Stimulated activated CD4-positive, alpha-beta T cell treated with anti-CD3 and anti-CD28 coated beads, Interleukin-4, amount 100 ng/mL, for 4 hours (primary cell): ENCODE results near the gene TPBGL.
"Not testable (repeated sequence)": the region's sequence is repeated elsewhere in the genome, so short reads cannot be mapped to it uniquely, and the experiment has no call there.

Experiments used
- DNase-seq, 2 experiments: peaks; one replicate each; pipeline ENCODE4 v3.0.0-alpha.2; 2020

Gene TPBGL

GRCh38 chr11:75273411-75274391 is 33.1 kb downstream of the TPBGL start:
- no peak for DNase-seq

- not testable (repeated sequence) for DNase-seq
Observed at GRCh38 chr11:75274716-75275115, 34.1 kb downstream of the TPBGL start.

- DNase-seq = peak; percentile 42 to 66
Observed at GRCh38 chr11:75275581-75275980, 35.0 kb downstream of the TPBGL start.

DNA sequence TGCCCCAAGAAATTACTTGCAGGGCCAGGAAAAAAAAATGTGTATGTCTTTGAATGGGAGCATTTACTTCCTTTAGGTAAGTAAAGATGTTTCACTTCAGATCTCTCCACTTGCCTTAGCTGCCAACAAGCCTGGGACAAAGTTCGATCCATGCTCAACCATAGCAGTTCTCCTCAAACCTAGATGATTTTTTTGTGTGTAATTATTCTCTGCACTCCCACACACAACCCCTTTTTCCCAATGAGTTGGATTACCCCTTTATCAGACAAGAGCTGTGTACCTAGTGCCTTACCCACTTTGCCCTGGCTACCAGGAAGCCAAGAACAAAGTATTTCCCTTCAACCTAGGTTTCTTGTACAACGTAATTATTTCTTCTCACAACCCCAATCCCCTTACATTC is 35.6 kb downstream of the TPBGL start:
- no peak for DNase-seq

GRCh38 chr11:75276686-75277085 is 36.1 kb downstream of the TPBGL start:
- DNase-seq = no peak

DNA sequence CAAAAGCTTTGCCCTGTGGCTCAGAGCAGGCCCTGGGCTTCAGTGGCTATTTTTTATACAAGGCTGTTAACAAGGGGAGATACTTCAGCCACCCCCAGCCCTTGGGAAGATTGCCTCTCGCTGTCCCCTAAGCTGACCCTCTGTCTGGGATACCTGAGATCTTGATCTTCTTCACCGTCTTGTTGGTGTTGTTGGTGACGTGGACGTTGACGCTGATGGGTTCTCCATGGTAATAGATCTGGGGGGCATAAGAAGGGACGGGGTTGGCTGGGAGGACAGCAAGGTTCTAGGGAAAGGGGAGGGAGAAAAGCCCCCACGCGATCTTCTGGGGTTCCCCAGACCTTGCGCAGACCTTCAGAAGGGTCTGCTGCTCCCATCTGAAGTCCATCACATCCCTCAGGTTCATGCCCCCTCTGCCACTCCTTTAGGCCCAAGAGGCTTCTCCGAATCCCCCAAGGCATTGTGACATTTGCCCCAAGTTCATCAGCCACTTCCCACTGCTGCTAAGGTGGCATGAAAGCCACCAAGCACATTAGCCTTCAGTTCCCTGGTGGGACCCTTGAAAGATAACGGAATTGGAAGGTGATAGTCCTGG is 36.7 kb downstream of the TPBGL start:
- DNase-seq = no peak

DNA sequence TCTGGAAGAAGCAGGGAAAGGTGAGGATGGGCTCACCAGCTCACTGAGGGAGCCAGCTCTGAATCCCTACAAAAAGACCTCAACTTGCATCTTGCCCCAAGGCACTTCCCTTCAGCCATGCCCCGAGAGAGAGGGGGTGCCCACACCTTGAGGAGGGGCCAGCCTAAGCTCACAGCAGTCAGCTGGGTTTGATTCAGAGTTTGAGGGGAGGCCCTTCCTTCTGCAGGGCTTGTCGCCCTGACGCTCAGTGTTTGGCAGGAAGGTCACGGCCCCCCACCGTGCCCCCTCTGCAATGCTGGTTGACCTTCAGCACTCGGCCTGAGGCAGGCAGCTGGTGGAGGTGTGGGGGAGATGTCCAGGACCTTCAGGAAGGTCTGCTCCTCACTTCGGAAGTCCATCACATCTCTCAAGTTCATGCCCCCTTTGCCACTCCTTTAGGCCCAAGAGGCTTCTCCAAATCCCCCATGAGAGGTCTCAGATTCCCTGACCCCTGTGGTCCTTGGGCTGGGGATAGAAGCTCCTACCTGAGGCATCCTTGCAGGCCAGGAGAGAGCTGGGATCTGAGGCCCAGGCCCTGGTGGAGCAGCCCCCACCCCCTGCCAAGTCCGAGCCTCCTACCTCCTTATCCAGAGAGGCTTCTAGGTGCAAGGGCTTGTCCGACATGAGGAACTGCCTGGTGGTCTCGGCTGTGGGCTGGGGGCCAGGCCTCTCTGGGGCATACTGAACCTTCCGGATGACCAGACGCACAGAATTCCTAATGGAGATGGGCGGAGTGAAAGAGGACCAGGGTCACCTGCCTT is 37.6 kb downstream of the TPBGL start:
- no peak for DNase-seq

- DNase-seq = no peak
Observed at GRCh38 chr11:75279273-75279672, 38.7 kb downstream of the TPBGL start.

- DNase-seq = peak; percentile 62 to 69
Observed at GRCh38 chr11:75280227-75280701, 39.7 kb downstream of the TPBGL start.

GRCh38 chr11:75280770-75281468 is 40.3 kb downstream of the TPBGL start:
- no peak for DNase-seq

GRCh38 chr11:75281469-75282095 is 41.0 kb downstream of the TPBGL start:
- no peak for DNase-seq

DNA sequence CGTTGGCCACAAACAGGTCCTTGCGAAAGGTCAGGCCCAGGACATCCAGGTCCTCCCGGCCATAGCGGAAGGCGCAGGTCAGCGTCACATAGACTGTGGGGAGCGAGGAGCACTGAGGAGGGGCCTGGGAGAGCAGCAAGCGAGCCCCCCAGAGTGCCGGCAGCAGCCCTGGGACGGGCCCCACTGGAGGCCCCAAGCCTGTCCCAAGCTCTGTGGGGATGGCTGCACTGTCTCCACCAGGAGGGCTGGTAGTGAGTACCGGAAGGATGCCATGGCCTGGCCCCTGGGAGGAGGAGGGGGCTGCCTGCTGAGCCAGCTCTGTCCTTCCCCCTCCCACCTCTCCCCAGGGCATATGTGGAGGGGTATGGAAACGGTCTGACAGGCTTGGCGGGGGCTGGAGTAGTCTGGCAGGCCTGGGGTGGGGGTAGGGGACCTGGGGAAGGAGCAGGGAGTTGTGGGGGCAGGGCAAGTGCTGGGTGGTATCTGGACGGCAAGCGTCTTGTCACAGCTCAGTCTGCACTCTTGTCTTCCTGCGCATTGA is 42.9 kb downstream of the TPBGL start:
- no peak for DNase-seq

DNA sequence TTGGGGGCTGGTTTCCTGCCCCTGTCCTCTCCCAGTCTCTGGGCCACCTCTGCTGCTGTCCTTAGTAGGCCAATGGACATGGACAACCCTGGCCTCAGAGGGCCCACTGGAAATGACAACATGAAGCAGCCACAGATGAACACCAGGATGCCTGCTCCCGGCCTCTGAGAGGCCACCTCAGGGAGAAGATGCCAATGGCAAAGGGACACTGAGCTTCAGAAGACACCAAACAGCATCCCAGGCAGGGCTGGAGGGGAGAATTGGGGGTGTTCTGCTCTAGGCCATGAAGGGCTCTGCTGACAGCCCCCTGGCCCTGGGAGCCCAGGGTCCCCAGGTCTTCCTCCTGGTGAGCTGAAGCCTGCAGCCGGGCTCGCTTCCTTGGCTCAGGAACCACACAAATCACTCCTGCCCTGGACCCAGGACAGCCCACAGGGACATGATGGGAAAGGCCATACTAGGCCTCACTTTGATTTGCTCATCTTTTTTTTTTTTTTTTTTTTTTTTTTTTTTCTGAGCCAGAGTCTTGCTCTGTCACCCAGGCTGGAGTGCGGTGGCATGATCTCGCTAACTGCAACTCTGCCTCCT is 45.3 kb downstream of the TPBGL start:
- DNase-seq = no peak

DNA sequence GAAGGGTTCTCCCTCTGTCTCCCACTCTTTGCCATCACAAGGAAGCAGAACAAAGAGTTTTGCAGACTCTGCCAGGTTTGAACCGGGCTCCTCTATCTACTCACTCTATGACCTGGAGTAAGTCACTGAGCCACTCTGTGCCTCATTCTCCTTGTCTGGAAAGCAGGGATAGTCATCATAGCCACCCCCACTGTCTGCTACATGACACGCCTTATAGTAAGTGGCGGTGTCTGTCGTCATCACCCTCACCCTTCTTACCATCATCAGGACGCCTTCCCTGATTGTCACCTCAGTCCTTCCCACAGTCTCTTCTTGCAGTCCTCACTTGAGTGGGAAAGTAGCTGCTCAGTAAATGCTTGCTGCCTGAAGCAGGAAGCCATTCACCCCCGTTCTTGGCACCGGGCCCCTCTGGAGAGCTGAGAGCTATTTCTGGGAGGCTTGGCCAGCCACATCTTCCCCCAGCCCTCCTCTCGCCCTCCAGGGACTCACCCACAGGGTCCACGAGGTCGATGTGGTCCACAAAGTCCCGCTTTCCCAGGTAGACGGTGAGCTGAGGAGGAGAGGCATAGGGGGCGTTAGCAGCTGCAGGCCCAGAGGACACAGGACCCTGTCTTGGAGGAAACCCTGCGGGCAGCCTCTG is 46.4 kb downstream of the TPBGL start:
- DNase-seq = no peak

- DNase-seq = no peak
Observed at GRCh38 chr11:75287579-75287978, 47.0 kb downstream of the TPBGL start.

DNA sequence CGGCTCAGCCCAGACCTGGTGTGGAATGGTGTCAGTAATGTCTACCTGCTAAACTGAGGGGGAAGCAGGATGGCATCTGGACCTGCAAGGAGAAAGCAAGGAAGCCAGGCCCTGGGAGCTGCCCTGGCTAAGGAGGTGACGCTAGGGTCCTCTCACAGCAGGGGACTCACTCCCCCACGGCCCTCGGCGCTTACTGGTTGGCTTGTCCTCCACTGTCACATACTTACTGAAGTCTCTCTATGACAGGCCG is 48.9 kb downstream of the TPBGL start:
- DNase-seq = no peak

DNA sequence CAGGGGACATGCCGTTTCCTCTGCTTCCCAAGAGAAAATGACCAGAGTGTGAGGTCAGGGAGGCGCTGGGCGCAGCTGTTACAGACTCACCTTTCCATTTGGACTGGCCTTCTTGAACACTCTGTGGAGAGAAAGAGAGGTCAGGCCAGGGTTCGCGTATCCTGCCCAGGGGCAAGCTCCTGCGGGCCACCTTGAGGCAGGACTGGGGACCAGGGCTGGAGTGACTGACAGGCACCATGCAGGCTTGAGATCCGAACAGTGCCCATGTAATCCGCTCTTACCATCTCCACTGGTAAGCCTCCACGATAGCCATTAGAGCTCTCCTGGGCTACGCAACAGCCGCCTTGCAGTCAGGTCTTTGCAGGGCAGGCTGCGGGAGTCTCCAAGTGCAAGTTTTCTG is 49.3 kb downstream of the TPBGL start:
- DNase-seq = no peak

- DNase-seq = no peak
Observed at GRCh38 chr11:75291741-75292140, 51.2 kb downstream of the TPBGL start.

GRCh38 chr11:75292943-75293342 is 52.4 kb downstream of the TPBGL start:
- DNase-seq = no peak
